HEK293 (cell line): Measurements from ENCODE around the gene MRPS6.

Source experiments
- CTCF ChIA-PET: fragments of 350-600 bp; formaldehyde crosslinking; extraction: SDS; loops from one replicate; lab custom pipeline; 2021; ENCODE audit warnings: antibody characterized with exemption; lab: Yijun Ruan, JAX
- POLR2A ChIA-PET: fragments of 300-600 bp; formaldehyde crosslinking; extraction: SDS; loops from one replicate; lab custom pipeline; 2020; ENCODE audit warnings: antibody characterized with exemption, inconsistent platforms; lab: Yijun Ruan, JAX
- H3K27ac ChIP-seq: fragments of 200-500 bp; sonication (Bioruptor generic); 2 replicates; pipeline ENCODE4 v1.5.1; 2014; ENCODE audit warnings: low read depth, low read length, control low read depth, inconsistent platforms; ENCODE audit errors: extremely low read depth
- H3K36me3 ChIP-seq, 2 experiments: fragments of 200-500 bp in 1 of 2; sonication (Bioruptor generic) in 1 of 2; 1 replicate in 1 of 2; 2 replicates in 1 of 2; pipeline ENCODE4 v1.5.1; 2014 to 2017; ENCODE audit warnings: inconsistent platforms in 2 of 2, low read length in 2 of 2; ENCODE audit not compliant: control insufficient read depth in 2 of 2, insufficient read depth in 1 of 2
- H3K4me1 ChIP-seq: fragments of 200-500 bp; sonication (Bioruptor generic); 2 replicates; pipeline ENCODE4 v1.5.1; 2014; ENCODE audit warnings: mild to moderate bottlenecking, low read length, inconsistent platforms; ENCODE audit not compliant: control insufficient read depth, insufficient read depth
- H3K4me3 ChIP-seq: 2 replicates; pipeline ENCODE4 v1.5.1; 2011; ENCODE audit warnings: low read depth, mild to moderate bottlenecking, control low read depth, low read length, moderate library complexity
- H3K9me3 ChIP-seq: fragments of 200-500 bp; sonication (Bioruptor generic); 2 replicates; pipeline ENCODE4 v1.5.1; 2014; ENCODE audit warnings: low read depth, low read length, inconsistent platforms; ENCODE audit not compliant: control insufficient read depth, insufficient read depth
- ATF2 ChIP-seq: fragments of 450-650 bp; formaldehyde crosslinking; IDR thresholded peaks from 2 replicates; pipeline ENCODE4 v1.5.1; 2016; ENCODE audit warnings: missing biosample characterization, missing genetic modification characterization, low read depth
- GLI4 ChIP-seq: fragments of 450-650 bp; formaldehyde crosslinking; IDR thresholded peaks from 2 replicates; pipeline ENCODE4 v1.5.1; 2016; ENCODE audit warnings: missing biosample characterization, missing genetic modification characterization
- MEIS1 ChIP-seq: sonication (generic); formaldehyde crosslinking; IDR thresholded peaks from 2 replicates; pipeline ENCODE4 v1.8.1; 2022; ENCODE audit warnings: missing genetic modification reagents, mild to moderate bottlenecking, borderline replicate concordance
- MZF1 ChIP-seq: fragments of 450-650 bp; formaldehyde crosslinking; IDR thresholded peaks from 2 replicates; pipeline ENCODE4 v1.5.1; 2017; ENCODE audit warnings: missing biosample characterization, missing genetic modification characterization, borderline replicate concordance
- PRDM4 ChIP-seq: fragments of 450-650 bp; formaldehyde crosslinking; IDR thresholded peaks from 2 replicates; pipeline ENCODE4 v1.5.1; 2017; ENCODE audit warnings: missing biosample characterization, missing genetic modification characterization
- TSHZ1 ChIP-seq: fragments of 450-650 bp; formaldehyde crosslinking; IDR thresholded peaks from 2 replicates; pipeline ENCODE4 v1.5.1; 2016; ENCODE audit warnings: missing biosample characterization, missing genetic modification characterization, borderline replicate concordance
- ZNF24 ChIP-seq: fragments of 450-650 bp; formaldehyde crosslinking; IDR thresholded peaks from 2 replicates; pipeline ENCODE4 v1.5.1; 2016; ENCODE audit warnings: missing biosample characterization, missing genetic modification characterization
- ZNF266 ChIP-seq: fragments of 450-650 bp; formaldehyde crosslinking; IDR thresholded peaks from 2 replicates; pipeline ENCODE4 v1.5.1; 2016; ENCODE audit warnings: missing biosample characterization, missing genetic modification characterization, low read depth
- ZNF350 ChIP-seq: fragments of 450-650 bp; formaldehyde crosslinking; IDR thresholded peaks from 2 replicates; pipeline ENCODE4 v1.5.0; 2017; ENCODE audit warnings: missing biosample characterization, mild to moderate bottlenecking, missing genetic modification characterization
- ZNF449 ChIP-seq: fragments of 450-650 bp; formaldehyde crosslinking; IDR thresholded peaks from 2 replicates; pipeline ENCODE4 v1.5.1; 2017; ENCODE audit warnings: missing biosample characterization, mild to moderate bottlenecking, missing genetic modification characterization, moderate library complexity
- ZNF510 ChIP-seq: fragments of 450-650 bp; formaldehyde crosslinking; IDR thresholded peaks from 2 replicates; pipeline ENCODE4 v1.5.1; 2018; ENCODE audit warnings: mild to moderate bottlenecking, missing genetic modification characterization, missing biosample characterization; ENCODE audit not compliant: insufficient replicate concordance
- ZNF558 ChIP-seq: fragments of 450-650 bp; formaldehyde crosslinking; IDR thresholded peaks from 2 replicates; pipeline ENCODE4 v1.5.1; 2016; ENCODE audit warnings: missing biosample characterization, missing genetic modification characterization
- ZNF629 ChIP-seq: fragments of 450-650 bp; formaldehyde crosslinking; IDR thresholded peaks from 2 replicates; pipeline ENCODE4 v1.5.1; 2017; ENCODE audit warnings: missing biosample characterization, missing genetic modification characterization
- ZNF704 ChIP-seq: fragments of 450-650 bp; formaldehyde crosslinking; IDR thresholded peaks from 2 replicates; pipeline ENCODE4 v1.5.1; 2016; ENCODE audit warnings: missing biosample characterization, missing genetic modification characterization
- ZSCAN23 ChIP-seq: fragments of 450-650 bp; formaldehyde crosslinking; IDR thresholded peaks from 2 replicates; pipeline ENCODE4 v1.5.1; 2016; ENCODE audit warnings: missing biosample characterization, missing genetic modification characterization
- ZXDB ChIP-seq: fragments of 450-650 bp; formaldehyde crosslinking; IDR thresholded peaks from 2 replicates; pipeline ENCODE4 v1.5.1; 2016; ENCODE audit warnings: missing biosample characterization, missing genetic modification characterization

Gene MRPS6

GRCh38 chr21:34076835-34077234 lies 3.5 kb downstream of the MRPS6 start:
- Histone ChIP-seq H3K4me1 (peaks cover 2% of the 10 kb centered on the region), H3K36me3 (no peaks in the 10 kb centered on the region), H3K9me3 (no peaks in the 10 kb centered on the region), H3K27ac (no peak overlapping the region), H3K4me3 (no peak overlapping the region)
- TF ChIP-seq ZXDB (tag by site-specific recombination), result no peak
- no peak for TF ChIP-seq ZNF24 (tag by site-specific recombination)
- TF ChIP-seq ZSCAN23 (tag by site-specific recombination), result no peak
- TF ChIP-seq ZNF704 (tag by site-specific recombination), result no peak
- TF ChIP-seq ZNF629 (tag by site-specific recombination), result no peak
- no peak for TF ChIP-seq ZNF266
- TF ChIP-seq ATF2 (tag by site-specific recombination), result no peak
- no peak for TF ChIP-seq GLI4 (tag by site-specific recombination)
- TF ChIP-seq ZNF558 (tag by site-specific recombination), result no peak
- TF ChIP-seq MEIS1, result no peak
- no peak for TF ChIP-seq ZNF449 (tag by site-specific recombination)
- no peak for TF ChIP-seq TSHZ1 (tag by site-specific recombination)
- no peak for TF ChIP-seq ZNF510 (tag by site-specific recombination)
- ChIA-PET POLR2A (no interaction called here), CTCF (interaction anchor here (0.6 to 1.6 kb wide), 3 partner anchors 124 to 222 kb away, joined by 3 to 6 read pairs (median 3); no protein-coding TSS in a partner anchor)

GRCh38 chr21:34077888-34078287 lies 4.5 kb downstream of the MRPS6 start:
- TF ChIP-seq MZF1 (no peak), PRDM4 (tag by site-specific recombination) (no peak), ZNF350 (tag by site-specific recombination) (no peak)
- Histone ChIP-seq H3K4me1 (peaks cover 2% of the 10 kb centered on the region), H3K36me3 (peaks cover 0 to under 1% of the 10 kb centered on the region in 2 experiments; a peak in 1 of 3 replicates), H3K4me3 (no peak overlapping the region), H3K27ac (no peak overlapping the region), H3K9me3 (no peaks in the 10 kb centered on the region)
- POLR2A ChIA-PET, result interaction anchor here (0.5 kb wide), 1 partner anchor 315 kb away, joined by 4 read pairs; no protein-coding TSS in a partner anchor
- CTCF ChIA-PET, result interaction anchor here (0.6 kb wide), 1 partner anchor 38 kb away, joined by 3 read pairs; no protein-coding TSS in a partner anchor
